HepG2 (cell line): Measurements from ENCODE around the gene TROAP. TPM values are rescaled to one million over a fixed set of nuclear protein-coding genes. Genes with fewer than 3 reads are reported as not detected.

Source experiments
- ELF1 ChIP-seq: sonication (generic); formaldehyde crosslinking; IDR thresholded peaks from 2 replicates; pipeline ENCODE4 v1.4.0; 2020; ENCODE audit warnings: missing genetic modification reagents
- KLF6 ChIP-seq: IDR thresholded peaks from 2 replicates; pipeline ENCODE4 v1.8.0; 2016; ENCODE audit warnings: missing biosample characterization, missing genetic modification reagents
- MAF1 ChIP-seq: sonication (generic); formaldehyde crosslinking; IDR thresholded peaks from 2 replicates; pipeline ENCODE4 v1.5.0; 2020; ENCODE audit warnings: missing genetic modification reagents, borderline replicate concordance
- ONECUT2 ChIP-seq: sonication (generic); formaldehyde crosslinking; IDR thresholded peaks from 2 replicates; pipeline ENCODE4 v1.4.0; 2020; ENCODE audit warnings: missing genetic modification reagents
- RARA ChIP-seq: IDR thresholded peaks from 2 replicates; pipeline ENCODE4 v1.6.1; 2016; ENCODE audit warnings: missing genetic modification reagents, missing compliant biosample characterization
- SALL2 ChIP-seq: sonication (generic); formaldehyde crosslinking; IDR thresholded peaks from 2 replicates; pipeline ENCODE4 v1.8.1; 2023; ENCODE audit warnings: mild to moderate bottlenecking, missing genetic modification reagents, inconsistent platforms
- SIN3A ChIP-seq: IDR thresholded peaks from 2 replicates; pipeline ENCODE4 v1.6.1; 2011; ENCODE audit warnings: low read depth, mild to moderate bottlenecking, control low read depth, low read length, borderline replicate concordance
- SIN3B ChIP-seq: fragments of 150-350 bp; IDR thresholded peaks from 2 replicates; pipeline ENCODE4 v1.6.1; 2014; ENCODE audit warnings: low read length
- SNRNP70 ChIP-seq: fragments of 200-400 bp; formaldehyde crosslinking; IDR thresholded peaks from 2 replicates; pipeline ENCODE4 v1.6.1; 2017; ENCODE audit warnings: mild to moderate bottlenecking, low read depth, low read length, moderate library complexity
- SRSF1 ChIP-seq: fragments of 200-400 bp; formaldehyde crosslinking; optimal IDR thresholded peaks from 2 replicates; pipeline ENCODE3; 2017; ENCODE audit warnings: mild to moderate bottlenecking, low read depth, low read length, moderate library complexity
- TAF1 ChIP-seq: sonication (generic); formaldehyde crosslinking; IDR thresholded peaks from 2 replicates; pipeline ENCODE4 v1.4.0; 2020; ENCODE audit warnings: missing genetic modification reagents
- ZBTB20 ChIP-seq: sonication (generic); formaldehyde crosslinking; IDR thresholded peaks from 2 replicates; pipeline ENCODE4 v1.8.1; 2023; ENCODE audit warnings: missing genetic modification reagents, low read depth, mild to moderate bottlenecking, borderline replicate concordance
- ZNF101 ChIP-seq: sonication (generic); formaldehyde crosslinking; IDR thresholded peaks from 2 replicates; pipeline ENCODE4 v1.4.0; 2020; ENCODE audit warnings: mild to moderate bottlenecking, low read depth, missing genetic modification reagents, borderline replicate concordance
- ZNF124 ChIP-seq: sonication (generic); formaldehyde crosslinking; IDR thresholded peaks from 2 replicates; pipeline ENCODE4 v1.4.0; 2020; ENCODE audit warnings: missing genetic modification reagents
- ZNF292 ChIP-seq: sonication (generic); formaldehyde crosslinking; IDR thresholded peaks from 2 replicates; pipeline ENCODE4 v1.8.1; 2022; ENCODE audit warnings: mild to moderate bottlenecking, low read depth, missing genetic modification reagents, borderline replicate concordance
- ZNF552 ChIP-seq: sonication (generic); formaldehyde crosslinking; IDR thresholded peaks from 2 replicates; pipeline ENCODE4 v1.9.0; 2022; ENCODE audit warnings: missing genetic modification reagents, mild to moderate bottlenecking, borderline replicate concordance
- ZNF589 ChIP-seq: sonication (generic); formaldehyde crosslinking; conservative IDR thresholded peaks from 2 replicates; pipeline ENCODE4 v1.8.0; 2022; ENCODE audit warnings: mild to moderate bottlenecking, moderate library complexity, missing genetic modification reagents
- ZNF780A ChIP-seq: sonication (generic); formaldehyde crosslinking; IDR thresholded peaks from 2 replicates; pipeline ENCODE4 v1.8.0; 2022; ENCODE audit warnings: mild to moderate bottlenecking, missing genetic modification reagents, moderate library complexity
- polyA plus RNA-seq, 8 experiments: library from polyadenylated mRNA; depleted of rRNA in 3 of 8; stranded (reverse) in 7 of 8; unstranded in 1 of 8; fragments of >200 nt; fragmentation: Illumina TruSeq in 4 of 8; extraction: Trizol in 4 of 8; gene quantifications; 2 replicates each; pipeline versions ENCODE4 v1.2.1 to v1.2.3, GENCODE V29; 2011 to 2016; ENCODE audit warnings: low read depth in 4 of 8, missing spikeins in 1 of 8, mixed read lengths in 1 of 8; ENCODE audit not compliant: insufficient read depth in 1 of 8
- total RNA-seq, 5 experiments: library from RNA; depleted of rRNA; stranded (reverse); fragments of >200 nt; fragmentation: Illumina TruSeq; extraction: Trizol; gene quantifications; 2 replicates each; pipeline ENCODE4 v1.2.3, GENCODE V29; 2016; ENCODE audit warnings: low read depth in 1 of 5
- TF ChIP-seq, protein P1 (sequence below): IDR thresholded peaks from 2 replicates; pipeline ENCODE4 v1.6.1; 2016; ENCODE audit warnings: missing compliant biosample characterization, missing genetic modification reagents, borderline replicate concordance
- TF ChIP-seq, protein P2 (sequence below): sonication (generic); formaldehyde crosslinking; IDR thresholded peaks from 2 replicates; pipeline ENCODE4 v1.5.0; 2020; ENCODE audit warnings: missing genetic modification reagents
- TF ChIP-seq, protein P3 (sequence below): sonication (generic); formaldehyde crosslinking; IDR thresholded peaks from 2 replicates; pipeline ENCODE4 v1.5.0; 2020; ENCODE audit warnings: missing genetic modification reagents, mild to moderate bottlenecking, borderline replicate concordance
- TF ChIP-seq, protein P4 (sequence below): sonication (generic); formaldehyde crosslinking; IDR thresholded peaks from 2 replicates; pipeline ENCODE4 v1.5.0; 2020; ENCODE audit warnings: mild to moderate bottlenecking, missing genetic modification reagents

The TROAP gene
- total and polyA plus RNA-seq, 2 of the 13 experiments (the other 11 are each of a cell fraction or from before 2014, with no cell fraction given): 22.5 to 30.9 TPM

DNA sequence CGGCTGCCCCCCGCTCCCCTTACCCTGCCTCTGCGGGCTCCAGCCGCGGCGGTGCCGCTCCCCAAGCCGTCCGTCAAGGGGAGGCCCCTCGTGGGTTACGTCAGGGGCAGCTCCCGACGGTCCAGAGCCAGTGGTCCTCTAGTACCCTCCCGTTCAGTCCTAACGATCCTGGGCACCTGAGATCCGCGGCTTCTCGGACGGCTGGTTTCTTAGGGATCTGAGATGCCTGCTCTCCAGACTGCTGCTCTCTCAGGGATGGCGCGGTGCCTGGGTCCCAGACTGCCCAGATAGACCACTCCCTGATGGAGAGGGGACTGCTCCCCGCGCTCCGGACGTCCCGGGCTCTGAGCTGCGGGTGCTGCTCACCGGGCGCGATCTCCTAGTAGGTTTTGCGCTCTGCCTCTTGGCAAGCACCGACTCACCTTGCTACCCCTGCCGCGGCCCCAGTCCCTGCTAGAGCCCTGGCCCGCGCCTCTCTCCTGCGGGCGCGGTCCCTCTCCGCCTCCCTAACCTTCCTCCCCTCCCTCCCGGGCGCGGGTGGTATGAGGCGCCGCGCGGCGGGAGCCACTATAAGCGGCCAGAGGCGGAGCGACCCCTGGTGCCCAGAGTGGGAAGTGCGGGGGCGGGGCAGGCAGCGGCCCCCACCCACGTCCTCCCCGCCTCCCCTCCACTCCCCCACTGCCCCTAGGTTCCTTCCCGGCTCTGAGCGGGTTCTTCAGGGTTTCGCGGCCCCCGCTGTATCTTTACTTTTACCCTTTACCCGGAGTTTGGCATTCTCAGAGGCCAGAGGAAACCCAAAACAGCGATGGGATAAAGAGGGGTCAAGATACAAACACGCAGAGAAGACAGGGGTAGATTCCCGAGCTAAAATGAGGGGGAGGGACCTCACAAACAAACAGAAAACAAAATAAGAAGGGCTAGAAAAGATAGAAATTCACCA is 13.9 kb downstream of the TROAP start, which contains the start of gene C1QL4 (continued):
- TF ChIP-seq, protein P1, sequence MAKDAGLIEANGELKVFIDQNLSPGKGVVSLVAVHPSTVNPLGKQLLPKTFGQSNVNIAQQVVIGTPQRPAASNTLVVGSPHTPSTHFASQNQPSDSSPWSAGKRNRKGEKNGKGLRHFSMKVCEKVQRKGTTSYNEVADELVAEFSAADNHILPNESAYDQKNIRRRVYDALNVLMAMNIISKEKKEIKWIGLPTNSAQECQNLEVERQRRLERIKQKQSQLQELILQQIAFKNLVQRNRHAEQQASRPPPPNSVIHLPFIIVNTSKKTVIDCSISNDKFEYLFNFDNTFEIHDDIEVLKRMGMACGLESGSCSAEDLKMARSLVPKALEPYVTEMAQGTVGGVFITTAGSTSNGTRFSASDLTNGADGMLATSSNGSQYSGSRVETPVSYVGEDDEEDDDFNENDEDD (CRISPR knock-in tag): peak; percentile 58; the same call in 1 of the 2 replicates
- TF ChIP-seq MAF1 (CRISPR knock-in tag) (no peak), RARA (CRISPR knock-in tag) (no peak), ZNF589 (CRISPR knock-in tag) (no peak), SRSF1 (peak; percentile 59), ZNF101 (CRISPR knock-in tag) (no peak), ZNF124 (CRISPR knock-in tag) (no peak), SNRNP70 (no peak), SALL2 (no peak), ZNF552 (no peak), ZNF780A (no peak), SIN3A (no peak), ZNF292 (CRISPR knock-in tag) (no peak), ONECUT2 (CRISPR knock-in tag) (no peak), ELF1 (CRISPR knock-in tag) (no peak), TAF1 (CRISPR knock-in tag) (no peak; the same call in 1 of the 2 replicates), KLF6 (CRISPR knock-in tag) (no peak), SIN3B (no peak), ZBTB20 (CRISPR knock-in tag) (no peak)
- TF ChIP-seq, protein P2, sequence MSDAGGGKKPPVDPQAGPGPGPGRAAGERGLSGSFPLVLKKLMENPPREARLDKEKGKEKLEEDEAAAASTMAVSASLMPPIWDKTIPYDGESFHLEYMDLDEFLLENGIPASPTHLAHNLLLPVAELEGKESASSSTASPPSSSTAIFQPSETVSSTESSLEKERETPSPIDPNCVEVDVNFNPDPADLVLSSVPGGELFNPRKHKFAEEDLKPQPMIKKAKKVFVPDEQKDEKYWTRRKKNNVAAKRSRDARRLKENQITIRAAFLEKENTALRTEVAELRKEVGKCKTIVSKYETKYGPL (CRISPR knock-in tag): no peak
- TF ChIP-seq, protein P3, sequence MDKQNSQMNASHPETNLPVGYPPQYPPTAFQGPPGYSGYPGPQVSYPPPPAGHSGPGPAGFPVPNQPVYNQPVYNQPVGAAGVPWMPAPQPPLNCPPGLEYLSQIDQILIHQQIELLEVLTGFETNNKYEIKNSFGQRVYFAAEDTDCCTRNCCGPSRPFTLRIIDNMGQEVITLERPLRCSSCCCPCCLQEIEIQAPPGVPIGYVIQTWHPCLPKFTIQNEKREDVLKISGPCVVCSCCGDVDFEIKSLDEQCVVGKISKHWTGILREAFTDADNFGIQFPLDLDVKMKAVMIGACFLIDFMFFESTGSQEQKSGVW: no peak
- TF ChIP-seq, protein P4, sequence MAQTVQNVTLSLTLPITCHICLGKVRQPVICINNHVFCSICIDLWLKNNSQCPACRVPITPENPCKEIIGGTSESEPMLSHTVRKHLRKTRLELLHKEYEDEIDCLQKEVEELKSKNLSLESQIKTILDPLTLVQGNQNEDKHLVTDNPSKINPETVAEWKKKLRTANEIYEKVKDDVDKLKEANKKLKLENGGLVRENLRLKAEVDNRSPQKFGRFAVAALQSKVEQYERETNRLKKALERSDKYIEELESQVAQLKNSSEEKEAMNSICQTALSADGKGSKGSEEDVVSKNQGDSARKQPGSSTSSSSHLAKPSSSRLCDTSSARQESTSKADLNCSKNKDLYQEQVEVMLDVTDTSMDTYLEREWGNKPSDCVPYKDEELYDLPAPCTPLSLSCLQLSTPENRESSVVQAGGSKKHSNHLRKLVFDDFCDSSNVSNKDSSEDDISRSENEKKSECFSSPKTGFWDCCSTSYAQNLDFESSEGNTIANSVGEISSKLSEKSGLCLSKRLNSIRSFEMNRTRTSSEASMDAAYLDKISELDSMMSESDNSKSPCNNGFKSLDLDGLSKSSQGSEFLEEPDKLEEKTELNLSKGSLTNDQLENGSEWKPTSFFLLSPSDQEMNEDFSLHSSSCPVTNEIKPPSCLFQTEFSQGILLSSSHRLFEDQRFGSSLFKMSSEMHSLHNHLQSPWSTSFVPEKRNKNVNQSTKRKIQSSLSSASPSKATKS (CRISPR knock-in tag): no peak
